H9 (cell line): Measurements from ENCODE around the gene ARMH3. TPM values are rescaled to one million over a fixed set of nuclear protein-coding genes. Genes with fewer than 3 reads are reported as not detected.

Source experiments
- DNase-seq: peaks from one replicate; pipeline ENCODE4 v3.0.0-alpha.2; 2017
- H2AFZ ChIP-seq: one replicate; pipeline ENCODE4 v1.6.1; 2013; ENCODE audit warnings: mild to moderate bottlenecking, low read length, control low read depth, moderate library complexity
- H2AK5ac ChIP-seq: 2 replicates; pipeline ENCODE4 v1.6.1; 2013; ENCODE audit warnings: low read length, control low read depth, mixed read lengths; ENCODE audit not compliant: insufficient read length
- H2BK120ac ChIP-seq: one replicate; pipeline ENCODE4 v1.6.1; 2013; ENCODE audit warnings: low read depth, mild to moderate bottlenecking, low read length, control low read depth, inconsistent platforms; ENCODE audit not compliant: poor library complexity, severe bottlenecking
- H2BK12ac ChIP-seq: 2 replicates; pipeline ENCODE4 v1.6.1; 2013; ENCODE audit warnings: low read length, control low read depth, mixed read lengths, low read depth; ENCODE audit not compliant: insufficient read length
- H2BK15ac ChIP-seq: 2 replicates; pipeline ENCODE4 v1.6.1; 2013; ENCODE audit warnings: low read depth, low read length, control low read depth
- H2BK20ac ChIP-seq: one replicate; pipeline ENCODE4 v1.6.1; 2013; ENCODE audit warnings: low read depth, mild to moderate bottlenecking, low read length, control low read depth, inconsistent platforms; ENCODE audit not compliant: poor library complexity, severe bottlenecking
- H2BK5ac ChIP-seq: 2 replicates; pipeline ENCODE4 v1.6.1; 2013; ENCODE audit warnings: low read length, control low read depth, mixed read lengths; ENCODE audit not compliant: insufficient read length
- H3K14ac ChIP-seq: 2 replicates; pipeline ENCODE4 v1.6.1; 2013; ENCODE audit warnings: low read length, control low read depth; ENCODE audit not compliant: insufficient read depth
- H3K18ac ChIP-seq: 2 replicates; pipeline ENCODE4 v1.6.1; 2013; ENCODE audit warnings: low read depth, mild to moderate bottlenecking, mixed read lengths, low read length, control low read depth; ENCODE audit not compliant: insufficient read length
- H3K23ac ChIP-seq: 2 replicates; pipeline ENCODE4 v1.6.1; 2013; ENCODE audit warnings: low read length, control low read depth, mixed read lengths, low read depth; ENCODE audit not compliant: insufficient read length
- H3K23me2 ChIP-seq: 2 replicates; pipeline ENCODE4 v1.6.1; 2013; ENCODE audit warnings: low read depth, mild to moderate bottlenecking, mixed read lengths, low read length, control low read depth; ENCODE audit not compliant: insufficient read length, poor library complexity, severe bottlenecking
- H3K27ac ChIP-seq: 2 replicates; pipeline ENCODE4 v1.5.1; 2013; ENCODE audit warnings: low read length, control low read depth, mixed read lengths, low read depth; ENCODE audit not compliant: insufficient read length
- H3K27me3 ChIP-seq: 2 replicates; pipeline ENCODE4 v1.6.1; 2013; ENCODE audit warnings: low read length, control low read depth, inconsistent platforms; ENCODE audit not compliant: insufficient read depth
- H3K4ac ChIP-seq: 2 replicates; pipeline ENCODE4 v1.6.1; 2013; ENCODE audit warnings: low read depth, mild to moderate bottlenecking, control low read depth, inconsistent platforms, low read length, moderate library complexity
- H3K4me1 ChIP-seq: 2 replicates; pipeline ENCODE4 v1.6.1; 2013; ENCODE audit warnings: low read length, control low read depth, inconsistent platforms; ENCODE audit not compliant: insufficient read depth
- H3K4me2 ChIP-seq: 2 replicates; pipeline ENCODE4 v1.6.1; 2013; ENCODE audit warnings: low read length, control low read depth, mixed read lengths; ENCODE audit not compliant: insufficient read length, insufficient read depth
- H3K56ac ChIP-seq: 2 replicates; pipeline ENCODE4 v1.6.1; 2013; ENCODE audit warnings: low read depth, mild to moderate bottlenecking, mixed read lengths, low read length, control low read depth; ENCODE audit not compliant: insufficient read length
- H3K79me1 ChIP-seq: 2 replicates; pipeline ENCODE4 v1.6.1; 2013; ENCODE audit warnings: low read depth, mild to moderate bottlenecking, moderate library complexity, low read length, control low read depth, inconsistent platforms; ENCODE audit not compliant: insufficient read depth, poor library complexity, severe bottlenecking
- H3K79me2 ChIP-seq: 2 replicates; pipeline ENCODE4 v1.6.1; 2013; ENCODE audit warnings: low read length, control low read depth, inconsistent platforms; ENCODE audit not compliant: insufficient read depth
- H3K9ac ChIP-seq: 2 replicates; pipeline ENCODE4 v1.6.1; 2013; ENCODE audit warnings: low read length, control low read depth, mixed read lengths; ENCODE audit not compliant: insufficient read length; ENCODE audit errors: extremely low read depth
- H3K9me3 ChIP-seq: one replicate; pipeline ENCODE4 v1.6.1; 2013; ENCODE audit warnings: low read depth, low read length, inconsistent platforms; ENCODE audit not compliant: control insufficient read depth
- H3T11ph ChIP-seq: one replicate; pipeline ENCODE4 v1.6.1; 2013; ENCODE audit warnings: mild to moderate bottlenecking, low read length, control low read depth, inconsistent platforms
- H4K20me1 ChIP-seq: one replicate; pipeline ENCODE4 v1.6.1; 2013; ENCODE audit not compliant: control insufficient read depth, insufficient read length, insufficient read depth
- H4K5ac ChIP-seq: 2 replicates; pipeline ENCODE4 v1.6.1; 2013; ENCODE audit warnings: low read depth, mild to moderate bottlenecking, mixed read lengths, low read length, control low read depth; ENCODE audit not compliant: insufficient read length
- H4K8ac ChIP-seq: replicated peaks from 2 replicates; pipeline ENCODE4 v1.6.1; 2013; ENCODE audit warnings: low read length, control low read depth, mixed read lengths, low read depth; ENCODE audit not compliant: insufficient read length
- H4K91ac ChIP-seq: 2 replicates; pipeline ENCODE4 v1.6.1; 2013; ENCODE audit warnings: low read depth, mild to moderate bottlenecking, moderate library complexity, mixed read lengths, low read length, control low read depth; ENCODE audit not compliant: insufficient read length
- H3K27ac Mint-ChIP-seq, 3 experiments: 2 replicates in 2 of 3; 3 replicates in 1 of 3; pipeline ENCODE4 v1.8.0; 2020 to 2021; ENCODE audit warnings: mixed read lengths in 3 of 3, mild to moderate bottlenecking in 1 of 3, moderate library complexity in 1 of 3
- H3K27me3 Mint-ChIP-seq: 2 replicates; pipeline ENCODE4 v1.8.0; 2021; ENCODE audit warnings: low read depth, mild to moderate bottlenecking, moderate library complexity, mixed read lengths
- H3K36me3 Mint-ChIP-seq, 3 experiments: 2 replicates in 2 of 3; 3 replicates in 1 of 3; pipeline ENCODE4 v1.8.0; 2020 to 2021; ENCODE audit warnings: low read depth in 3 of 3, mixed read lengths in 3 of 3; ENCODE audit not compliant: insufficient read depth in 1 of 3
- H3K4me1 Mint-ChIP-seq, 2 experiments: 2 replicates each; pipeline ENCODE4 v1.8.0; 2020; ENCODE audit warnings: mixed read lengths in 2 of 2
- H3K4me3 Mint-ChIP-seq, 2 experiments: 2 replicates in 1 of 2; 3 replicates in 1 of 2; pipeline ENCODE4 v1.8.0; 2020 to 2021; ENCODE audit warnings: mild to moderate bottlenecking in 2 of 2, mixed read lengths in 2 of 2, moderate library complexity in 1 of 2
- H3K9me3 Mint-ChIP-seq, 2 experiments: 2 replicates in 1 of 2; 3 replicates in 1 of 2; pipeline ENCODE4 v1.8.0; 2020; ENCODE audit warnings: mild to moderate bottlenecking in 2 of 2, mixed read lengths in 2 of 2, moderate library complexity in 1 of 2
- WGBS: extraction: QIAGEN DNeasy Blood & Tissue Kit; methylation state at CpG from one replicate; pipeline ENCODE4 v1.1.7; 2013; ENCODE audit warnings: missing lambda C conversion rate, low lambda C conversion rate, mixed read lengths; ENCODE audit not compliant: insufficient read length; ENCODE audit errors: extremely low coverage; 5-methylcytosine and 5-hydroxymethylcytosine counted together
- total RNA-seq: library from RNA; stranded (reverse); gene quantifications from 2 replicates; pipeline ENCODE4 v1.2.1, GENCODE V29; 2021
- TF ChIP-seq, protein P1 (sequence below): fragments of 200-600 bp; sonication (generic); conservative IDR thresholded peaks from 3 replicates; pipeline ENCODE4 v1.8.0; 2021; ENCODE audit warnings: antibody characterized with exemption, mild to moderate bottlenecking

The ARMH3 gene
- total RNA-seq, 1 experiment from 2014 or later: 20.4 TPM

DNA sequence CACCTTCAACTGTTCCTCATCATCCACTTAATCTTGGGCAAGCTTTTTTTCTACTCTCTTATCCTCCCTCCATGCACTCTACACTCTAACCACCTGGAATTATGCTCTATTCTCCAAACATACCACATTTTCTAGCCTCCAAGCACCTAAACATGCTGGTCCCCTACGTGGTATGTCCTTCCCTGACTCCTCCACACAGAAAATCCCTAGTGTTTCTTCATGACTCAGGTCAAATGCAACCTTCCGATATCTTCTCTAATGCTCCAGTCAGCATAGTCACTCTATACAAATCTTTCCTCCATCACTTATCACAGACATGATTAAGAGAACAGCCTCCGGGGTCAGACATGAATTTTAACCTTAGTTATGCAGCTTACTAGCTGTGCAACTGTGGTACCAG lies 68.8 kb downstream of the ARMH3 start:
- H4K8ac ChIP-seq: no peak overlapping the region
- DNase-seq: no peak
- Mint-ChIP-seq H3K4me1 (no peaks in the 10 kb centered on the region), H3K36me3 (peaks cover 12 to 62% (median 41%) of the 10 kb centered on the region in 3 experiments; a peak in 5 of 7 replicates), H3K27ac (no peak overlapping the region; a peak in 1 of 7 replicates), H3K4me3 (no peak overlapping the region), H3K27me3 (no peaks in the 10 kb centered on the region), H3K9me3 (no peaks in the 10 kb centered on the region)
- H3K23ac ChIP-seq: no peak overlapping the region
- H2AK5ac ChIP-seq: no peak overlapping the region
- no peak overlapping the region for H2BK15ac ChIP-seq
- no peak overlapping the region for H3K14ac ChIP-seq
- H4K5ac ChIP-seq: no peak overlapping the region
- no peak overlapping the region for H3K9ac ChIP-seq
- WGBS: no CpG with 5 or more reads among the region's 3 CpGs
- H2BK12ac ChIP-seq: no peak overlapping the region
- no peak overlapping the region for H4K91ac ChIP-seq
- no peak overlapping the region for H2BK120ac ChIP-seq
- H3K4me1 ChIP-seq: no peaks in the 10 kb centered on the region
- no peak overlapping the region for H3K27ac ChIP-seq
- no peak overlapping the region for H3T11ph ChIP-seq
- TF ChIP-seq, protein P1, sequence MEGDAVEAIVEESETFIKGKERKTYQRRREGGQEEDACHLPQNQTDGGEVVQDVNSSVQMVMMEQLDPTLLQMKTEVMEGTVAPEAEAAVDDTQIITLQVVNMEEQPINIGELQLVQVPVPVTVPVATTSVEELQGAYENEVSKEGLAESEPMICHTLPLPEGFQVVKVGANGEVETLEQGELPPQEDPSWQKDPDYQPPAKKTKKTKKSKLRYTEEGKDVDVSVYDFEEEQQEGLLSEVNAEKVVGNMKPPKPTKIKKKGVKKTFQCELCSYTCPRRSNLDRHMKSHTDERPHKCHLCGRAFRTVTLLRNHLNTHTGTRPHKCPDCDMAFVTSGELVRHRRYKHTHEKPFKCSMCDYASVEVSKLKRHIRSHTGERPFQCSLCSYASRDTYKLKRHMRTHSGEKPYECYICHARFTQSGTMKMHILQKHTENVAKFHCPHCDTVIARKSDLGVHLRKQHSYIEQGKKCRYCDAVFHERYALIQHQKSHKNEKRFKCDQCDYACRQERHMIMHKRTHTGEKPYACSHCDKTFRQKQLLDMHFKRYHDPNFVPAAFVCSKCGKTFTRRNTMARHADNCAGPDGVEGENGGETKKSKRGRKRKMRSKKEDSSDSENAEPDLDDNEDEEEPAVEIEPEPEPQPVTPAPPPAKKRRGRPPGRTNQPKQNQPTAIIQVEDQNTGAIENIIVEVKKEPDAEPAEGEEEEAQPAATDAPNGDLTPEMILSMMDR: no peak
- H3K79me2 ChIP-seq: no peaks in the 10 kb centered on the region
- H3K4me2 ChIP-seq: no peak overlapping the region
- H3K4ac ChIP-seq: no peak overlapping the region
- no peak overlapping the region for H2BK20ac ChIP-seq
- H3K79me1 ChIP-seq: no peaks in the 10 kb centered on the region
- no peak overlapping the region for H2BK5ac ChIP-seq
- no peak overlapping the region for H3K56ac ChIP-seq
- H3K23me2 ChIP-seq: no peaks in the 10 kb centered on the region
- H3K9me3 ChIP-seq: no peaks in the 10 kb centered on the region
- no peak overlapping the region for H2AFZ ChIP-seq
- H4K20me1 ChIP-seq: no peaks in the 10 kb centered on the region
- no peaks in the 10 kb centered on the region for H3K27me3 ChIP-seq
- H3K18ac ChIP-seq: no peak overlapping the region
